Stimulated activated naive CD8-positive, alpha-beta T cell treated with anti-CD3 and anti-CD28 coated beads, Interleukin-15, amount 100 ng/mL, for 72 hours (primary cell): ENCODE measurements around the gene CAMSAP1.
"Not testable (repeated sequence)": the region's sequence is repeated elsewhere in the genome, so short reads cannot be mapped to it uniquely, and the experiment has no call there.

Source experiments
- ATAC-seq: fragments of 150-1000 bp; cut with Tn5 transposase; 2 replicates; pipeline ENCODE4 v1.10.0; 2021; ENCODE audit warnings: mild to moderate bottlenecking, moderate library complexity
- DNase-seq, 2 donors: peaks; one replicate each; pipeline ENCODE4 v3.0.0; 2021 to 2022
- H3K27ac Mint-ChIP-seq, 2 donors: one replicate each; pipeline ENCODE4 v1.8.0; 2022; ENCODE audit warnings: mild to moderate bottlenecking in 2 of 2, mixed read lengths in 2 of 2, moderate library complexity in 2 of 2
- H3K27me3 Mint-ChIP-seq: one replicate; pipeline ENCODE4 v1.8.0; 2022; ENCODE audit warnings: mixed read lengths
- H3K4me1 Mint-ChIP-seq: one replicate; pipeline ENCODE4 v1.8.0; 2022; ENCODE audit warnings: mild to moderate bottlenecking, mixed read lengths
- H3K4me3 Mint-ChIP-seq, 2 donors: one replicate each; pipeline ENCODE4 v1.8.0; 2022; ENCODE audit warnings: mild to moderate bottlenecking in 2 of 2, mixed read lengths in 2 of 2, moderate library complexity in 1 of 2
- H3K9me3 Mint-ChIP-seq, 2 donors: one replicate each; pipeline ENCODE4 v1.8.0; 2022; ENCODE audit warnings: mixed read lengths in 2 of 2

The CAMSAP1 gene

DNA sequence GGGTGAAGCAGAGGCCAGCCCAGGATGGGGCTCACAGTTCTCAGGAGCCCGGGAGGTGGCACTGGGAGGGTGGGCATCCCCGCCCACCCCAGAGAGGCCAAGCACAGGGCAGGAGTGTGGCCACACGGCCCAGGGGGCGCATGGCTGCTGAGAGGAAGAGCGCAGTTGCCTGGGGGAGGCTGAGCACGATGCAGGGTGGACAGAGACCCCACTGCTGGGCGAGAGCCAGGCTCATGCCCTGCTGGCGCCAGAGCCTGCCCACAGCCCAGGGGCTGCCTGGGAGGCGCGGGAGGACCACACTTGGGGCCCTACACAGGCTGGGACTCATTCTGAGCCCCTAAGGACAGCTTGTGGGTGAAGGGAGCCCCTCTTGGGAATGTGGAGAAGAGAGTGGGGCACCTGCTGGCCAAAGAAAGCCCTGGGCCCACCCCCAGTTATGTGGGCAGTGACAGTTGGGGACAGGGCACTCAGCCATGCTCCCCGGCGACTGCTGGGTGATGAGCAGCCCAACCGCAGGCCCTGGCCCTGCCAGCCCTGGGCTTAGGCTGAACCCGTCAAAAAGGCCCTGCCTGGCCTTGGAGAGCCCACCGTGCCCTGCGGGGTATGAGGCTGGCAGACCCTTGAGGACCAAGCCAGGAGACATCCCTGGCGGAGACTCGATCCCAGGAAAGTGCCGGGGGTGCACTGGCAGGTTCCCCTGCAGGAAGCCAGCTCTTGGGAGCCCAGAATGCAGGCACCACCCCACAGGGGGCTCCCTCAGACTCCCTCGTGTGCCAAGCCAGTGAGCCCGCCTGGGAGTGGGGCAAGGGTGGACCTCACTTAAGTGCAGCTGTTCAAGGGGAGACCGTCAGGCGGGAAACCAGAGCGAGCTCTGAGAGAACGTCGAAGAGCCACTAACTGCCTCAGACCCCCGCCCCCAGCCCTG lies 21.6 kb upstream of the CAMSAP1 start:
- no peak for DNase-seq
- no peak overlapping the region for H3K27ac Mint-ChIP-seq
- H3K4me3 Mint-ChIP-seq, result no peak overlapping the region
- H3K27me3 Mint-ChIP-seq, result no peaks in the 10 kb centered on the region
- H3K9me3 Mint-ChIP-seq, result no peaks in the 10 kb centered on the region
- H3K4me1 Mint-ChIP-seq, result peaks cover 61% of the 10 kb centered on the region
- no peak for ATAC-seq

GRCh38 chr9:135928074-135928730 lies 20.9 kb upstream of the CAMSAP1 start:
- Mint-ChIP-seq H3K27ac (no peak overlapping the region), H3K9me3 (no peaks in the 10 kb centered on the region), H3K4me3 (no peak overlapping the region), H3K27me3 (no peaks in the 10 kb centered on the region), H3K4me1 (peaks cover 61% of the 10 kb centered on the region)
- no peak for ATAC-seq
- no peak for DNase-seq

DNA sequence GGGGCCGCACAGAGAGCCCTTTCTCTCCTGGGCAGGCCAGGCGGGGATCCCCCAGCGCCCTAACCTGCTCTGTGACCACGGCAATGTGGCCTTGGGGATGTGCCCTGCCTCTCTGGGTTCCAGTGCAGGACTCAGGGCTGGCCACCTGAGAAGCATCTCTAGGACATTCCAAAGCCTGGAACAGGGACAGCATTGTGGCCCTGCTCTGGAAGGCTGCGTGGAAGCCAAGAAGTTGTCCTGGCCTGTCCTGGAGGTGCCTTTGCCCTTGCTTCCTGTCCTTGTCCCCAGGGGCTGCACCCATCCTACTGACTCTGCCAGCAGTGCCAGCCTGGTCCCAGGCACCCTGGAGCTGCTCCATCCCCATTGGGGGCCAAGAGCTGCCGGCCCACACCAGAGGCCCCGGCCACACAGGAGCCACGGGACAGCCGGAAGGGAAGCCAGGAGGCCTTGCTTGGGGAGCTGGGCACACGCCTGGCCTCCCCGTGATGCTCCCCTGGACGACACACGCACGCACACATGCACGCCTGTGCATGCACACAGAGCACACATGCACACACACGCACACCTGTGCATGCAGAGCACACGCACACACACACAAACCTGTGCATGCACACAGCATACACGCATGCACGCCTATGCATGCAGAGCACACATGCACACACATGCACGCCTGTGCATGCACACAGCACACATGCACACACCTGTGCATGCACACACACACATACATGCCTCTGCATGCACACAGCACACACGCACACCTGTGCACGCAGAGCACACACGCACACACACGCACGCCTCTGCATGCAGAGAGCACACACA lies 20.1 kb upstream of the CAMSAP1 start:
- H3K27ac Mint-ChIP-seq, result peak overlapping the region in 1 of 2 donors; percentile 27
- DNase-seq (no peak), ATAC-seq (no peak)
- H3K4me3 Mint-ChIP-seq, result no peak overlapping the region
- H3K27me3 Mint-ChIP-seq, result no peaks in the 10 kb centered on the region
- peaks cover 61% of the 10 kb centered on the region for H3K4me1 Mint-ChIP-seq
- H3K9me3 Mint-ChIP-seq, result no peaks in the 10 kb centered on the region

- no peaks in the 10 kb centered on the region for H3K9me3 Mint-ChIP-seq
- DNase-seq (peak; percentile 80 to 93), ATAC-seq (peak; percentile 98)
- no peaks in the 10 kb centered on the region for H3K27me3 Mint-ChIP-seq
- peak overlapping the region in 1 of 2 donors; percentile 54 for H3K4me3 Mint-ChIP-seq
- peaks cover 61% of the 10 kb centered on the region for H3K4me1 Mint-ChIP-seq
- peak overlapping the region in 1 of 2 donors; percentile 87 for H3K27ac Mint-ChIP-seq
These were observed 19.3 kb upstream of the CAMSAP1 start for GRCh38 chr9:135926402-135927194.

GRCh38 chr9:135925496-135926133 lies 18.3 kb upstream of the CAMSAP1 start:
- peak overlapping the region; percentile 37 to 64 for H3K4me3 Mint-ChIP-seq
- peaks cover 60% of the 10 kb centered on the region for H3K4me1 Mint-ChIP-seq
- H3K27me3 Mint-ChIP-seq, result no peaks in the 10 kb centered on the region
- H3K9me3 Mint-ChIP-seq, result no peaks in the 10 kb centered on the region
- DNase-seq, result peak; percentile 61 to 80
- ATAC-seq, result peak; percentile 55
- peak overlapping the region in 1 of 2 donors; percentile 87 for H3K27ac Mint-ChIP-seq

DNA sequence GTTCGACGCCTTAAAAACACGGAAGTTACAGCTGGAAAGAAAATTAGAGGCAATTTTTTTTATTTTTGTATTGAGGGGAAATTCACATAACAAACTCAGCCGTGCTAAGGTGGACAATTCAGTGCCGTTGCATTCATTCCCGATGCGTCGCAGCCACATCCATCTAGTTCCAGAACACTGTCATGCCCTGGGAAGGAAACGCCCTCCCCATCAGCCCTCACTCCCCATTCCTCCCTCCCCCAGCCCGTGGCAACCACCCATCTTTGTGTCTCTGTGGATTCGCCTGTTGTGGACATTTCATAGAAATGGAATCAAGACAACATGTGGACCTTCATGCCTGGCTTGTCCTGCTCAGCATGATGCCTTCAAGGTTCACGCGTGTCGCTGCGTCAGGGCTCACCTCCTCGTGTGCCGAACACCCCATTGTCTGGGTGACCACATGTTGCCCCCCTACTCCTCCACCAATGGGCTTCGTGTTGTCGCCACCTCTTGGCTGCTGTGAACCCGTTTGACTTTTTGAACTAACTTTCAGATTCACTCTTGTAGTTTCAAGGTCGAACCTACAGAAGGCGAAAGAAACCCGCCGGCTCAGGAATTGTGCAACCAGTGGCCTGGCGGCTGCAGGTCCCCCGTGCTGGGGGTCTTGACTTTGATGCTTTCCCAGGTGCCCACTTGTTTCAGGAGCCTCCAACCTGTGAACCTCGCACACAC lies 17.4 kb upstream of the CAMSAP1 start:
- Mint-ChIP-seq H3K4me1 (peaks cover 51% of the 10 kb centered on the region), H3K4me3 (peak overlapping the region; percentile 37 to 64), H3K27me3 (no peaks in the 10 kb centered on the region), H3K27ac (peak overlapping the region in 1 of 2 donors; percentile 22), H3K9me3 (no peaks in the 10 kb centered on the region)
- DNase-seq (no peak), ATAC-seq (no peak)

- Mint-ChIP-seq H3K27me3 (no peaks in the 10 kb centered on the region), H3K9me3 (peaks cover 7 to 11% of the 10 kb centered on the region in 2 donors), H3K27ac (no peak overlapping the region), H3K4me1 (peaks cover 44% of the 10 kb centered on the region), H3K4me3 (no peak overlapping the region)
- ATAC-seq, result no peak
- DNase-seq, result no peak
These were observed 16.2 kb upstream of the CAMSAP1 start for GRCh38 chr9:135923508-135923907.

GRCh38 chr9:135921749-135922310 lies 14.5 kb upstream of the CAMSAP1 start:
- H3K4me1 Mint-ChIP-seq, result peaks cover 28% of the 10 kb centered on the region
- H3K4me3 Mint-ChIP-seq, result no peak overlapping the region
- DNase-seq (no peak), ATAC-seq (no peak)
- H3K27me3 Mint-ChIP-seq, result no peaks in the 10 kb centered on the region
- peaks cover 17 to 22% of the 10 kb centered on the region in 2 donors for H3K9me3 Mint-ChIP-seq
- H3K27ac Mint-ChIP-seq, result peak overlapping the region in 1 of 2 donors; percentile 6

DNA sequence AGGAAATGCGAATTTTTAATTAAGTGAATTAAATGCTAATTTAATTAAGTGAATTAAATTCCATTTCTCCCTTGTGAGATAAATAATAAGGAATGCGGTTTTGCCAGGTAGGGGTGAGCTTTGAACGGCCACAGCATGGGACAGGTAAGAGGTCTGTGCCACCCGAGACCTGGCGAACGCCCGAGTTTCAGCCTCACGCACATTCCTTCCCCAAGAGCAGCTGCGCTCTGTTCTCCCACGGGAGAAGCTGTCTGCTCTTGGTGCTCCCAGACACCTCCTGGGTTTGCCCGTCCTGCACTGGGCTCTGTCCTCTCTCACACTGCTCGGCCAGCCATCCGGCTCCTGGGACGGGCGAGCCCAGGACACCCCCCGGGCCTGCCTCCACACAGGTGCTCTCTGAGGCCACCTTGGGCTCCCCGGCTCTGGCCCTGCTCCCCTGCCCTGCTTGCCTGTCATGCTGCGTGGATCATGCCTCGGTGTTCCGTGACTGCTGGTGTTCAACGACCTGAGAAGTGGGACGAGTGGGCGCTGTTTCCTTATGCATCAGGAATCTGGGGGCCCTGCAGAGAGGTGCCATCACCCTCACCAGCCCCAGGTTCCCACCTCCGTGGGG lies 13.7 kb upstream of the CAMSAP1 start:
- Mint-ChIP-seq H3K27ac (no peak overlapping the region), H3K4me1 (peaks cover 20% of the 10 kb centered on the region), H3K4me3 (no peak overlapping the region), H3K27me3 (no peaks in the 10 kb centered on the region), H3K9me3 (peaks cover 21 to 30% of the 10 kb centered on the region in 2 donors)
- DNase-seq, result no peak
- ATAC-seq, result no peak

DNA sequence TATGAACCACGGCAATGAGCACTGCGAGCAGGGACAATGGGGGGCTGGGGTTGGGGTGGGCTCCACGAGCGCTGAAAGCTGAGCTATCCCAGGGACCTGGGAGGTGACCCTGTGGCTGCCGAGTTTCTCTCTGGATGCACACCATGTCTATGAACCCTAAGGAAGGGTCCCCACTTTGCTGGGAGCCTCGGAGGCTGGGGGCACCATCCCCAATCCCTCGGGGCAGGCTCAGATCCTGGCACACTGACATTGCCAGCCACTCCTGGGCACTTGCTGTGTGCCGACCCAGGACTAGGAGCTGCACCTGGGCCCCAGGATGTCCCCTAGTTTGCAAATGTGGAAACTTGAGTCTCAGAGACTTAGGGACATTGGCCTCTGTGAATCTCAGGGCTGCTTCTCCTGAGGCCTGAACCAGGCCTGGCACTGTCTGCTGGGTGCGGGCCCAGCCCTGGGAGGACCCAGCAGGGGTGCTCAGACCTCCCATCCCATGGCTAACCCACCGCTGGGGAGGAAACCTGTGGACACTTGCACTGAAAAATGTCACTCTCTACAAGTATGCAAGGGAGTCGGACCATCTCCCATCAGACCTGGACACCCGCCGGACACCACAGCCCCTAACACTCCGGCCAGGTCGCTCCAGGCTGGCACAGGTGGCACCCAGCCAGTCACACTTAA lies 13.0 kb upstream of the CAMSAP1 start:
- Mint-ChIP-seq H3K27ac (no peak overlapping the region), H3K4me1 (peaks cover 13% of the 10 kb centered on the region), H3K27me3 (no peaks in the 10 kb centered on the region), H3K4me3 (no peak overlapping the region), H3K9me3 (peaks cover 27 to 37% of the 10 kb centered on the region in 2 donors)
- ATAC-seq, result no peak
- DNase-seq, result no peak

DNA sequence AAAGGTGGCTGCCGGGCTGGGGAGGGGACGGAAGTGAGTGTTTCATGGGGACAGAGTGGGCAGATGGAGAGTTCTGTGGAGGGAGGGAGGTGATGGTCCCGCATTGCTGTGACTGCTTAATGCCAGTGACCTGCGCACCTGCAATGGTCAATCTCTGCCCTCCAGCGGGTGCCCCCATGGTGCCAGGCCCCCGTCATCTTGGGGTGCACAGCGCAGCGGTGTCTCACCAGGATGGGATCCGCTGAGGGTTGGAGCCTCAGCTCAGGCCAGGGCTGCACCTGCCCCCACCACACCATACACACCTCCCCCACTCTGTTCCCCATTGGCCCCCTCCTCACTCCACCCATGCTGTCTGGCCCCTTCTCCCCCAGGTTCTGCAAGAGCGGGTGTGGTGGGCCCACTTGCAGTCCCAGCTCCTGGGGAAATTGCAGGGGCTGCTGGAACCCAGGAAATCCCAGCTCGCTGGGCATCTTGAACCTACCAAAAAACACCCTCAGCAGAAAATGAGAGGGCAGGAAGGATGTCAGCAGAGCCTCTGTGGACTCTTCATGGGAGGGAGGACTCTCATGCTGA lies 12.1 kb upstream of the CAMSAP1 start:
- Mint-ChIP-seq H3K4me3 (no peak overlapping the region), H3K9me3 (peaks cover 35 to 46% of the 10 kb centered on the region in 2 donors), H3K27ac (no peak overlapping the region), H3K27me3 (no peaks in the 10 kb centered on the region), H3K4me1 (peaks cover 8% of the 10 kb centered on the region)
- DNase-seq, result no peak
- ATAC-seq, result no peak

DNA sequence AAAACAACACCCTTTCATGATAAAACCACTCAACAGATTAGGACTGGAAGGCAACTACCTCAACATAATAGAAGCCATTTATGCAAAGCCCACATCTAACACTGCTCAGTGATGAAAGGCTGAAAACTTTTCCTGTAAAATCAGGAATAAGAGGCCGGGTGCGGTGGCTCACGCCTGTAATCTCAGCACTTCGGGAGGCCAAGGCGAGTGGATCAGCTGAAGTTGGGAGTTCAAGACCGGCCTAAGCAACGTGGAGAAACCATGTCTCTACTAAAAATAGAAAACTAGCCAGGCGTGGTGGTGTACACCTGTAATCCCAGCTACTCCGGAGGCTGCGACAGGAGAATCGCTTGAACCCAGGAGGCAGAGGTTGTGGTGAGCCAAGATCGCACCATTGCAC lies 8.9 kb upstream of the CAMSAP1 start:
- Mint-ChIP-seq H3K4me1 (peaks cover 19% of the 10 kb centered on the region), H3K9me3 (peaks cover 41 to 62% of the 10 kb centered on the region in 2 donors)
- not testable (repeated sequence) for H3K27ac Mint-ChIP-seq, H3K4me3 Mint-ChIP-seq, DNase-seq, H3K27me3 Mint-ChIP-seq, ATAC-seq

GRCh38 chr9:135914921-135915320 lies 7.6 kb upstream of the CAMSAP1 start:
- Mint-ChIP-seq H3K27me3 (no peaks in the 10 kb centered on the region), H3K9me3 (peaks cover 41 to 64% of the 10 kb centered on the region in 2 donors), H3K4me1 (peaks cover 28% of the 10 kb centered on the region), H3K4me3 (no peak overlapping the region), H3K27ac (no peak overlapping the region)
- ATAC-seq (no peak), DNase-seq (no peak)
